ENCODE measurements around the gene CASKIN1. TPM values are rescaled to one million over a fixed set of nuclear protein-coding genes. Genes with fewer than 3 reads are reported as not detected.

CASKIN1 gene
- total RNA-seq, 1 experiment from 2014 or later = 5.9 TPM

DNA sequence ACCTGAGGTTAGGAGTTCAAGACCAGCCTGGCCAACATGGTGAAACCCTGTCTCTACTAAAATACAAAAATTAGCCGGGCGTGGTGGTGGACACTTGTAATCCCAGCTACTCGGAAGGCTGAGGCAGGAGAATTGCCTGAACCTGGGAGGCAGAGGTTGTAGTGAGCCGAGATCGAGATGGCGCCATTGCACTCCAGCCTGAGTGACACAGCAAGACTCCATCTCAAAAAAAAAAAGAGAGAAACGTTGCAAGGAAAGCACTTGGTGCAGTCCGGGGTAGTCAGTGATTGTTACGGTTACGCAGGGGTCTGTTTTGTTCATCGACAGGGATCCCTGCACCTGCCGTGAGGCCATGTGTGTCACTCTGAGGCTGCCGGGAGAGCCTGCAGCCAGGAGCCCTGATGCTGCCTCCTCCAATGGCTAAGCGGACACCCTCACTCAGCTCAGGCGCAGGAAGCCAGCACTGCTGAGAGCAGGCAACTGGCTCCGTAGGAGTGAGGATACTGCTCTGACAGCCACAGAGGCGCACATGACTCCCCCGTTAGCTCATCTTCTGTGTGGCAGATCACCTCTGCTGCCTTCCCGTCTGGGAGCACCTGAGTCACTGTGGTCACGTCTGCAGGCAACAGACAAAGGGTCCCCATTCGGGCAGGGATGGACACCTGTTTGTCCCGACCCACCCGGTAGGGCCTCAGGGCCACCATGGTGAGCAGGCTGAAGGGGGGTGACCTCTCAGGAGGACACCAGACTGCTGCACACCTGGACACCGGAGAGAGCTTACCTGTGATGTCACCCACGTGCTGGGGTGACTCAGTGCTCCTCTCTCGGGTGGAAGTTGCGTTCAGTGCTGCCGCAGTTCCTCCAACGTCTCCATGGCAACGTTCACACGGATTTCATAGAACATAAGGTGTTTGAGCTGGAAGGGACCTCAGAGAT, 53.2 kb downstream of the CASKIN1 start:
- CTCF ChIA-PET = no interaction called here
- DNase-seq (ENCODE audit: low read depth, low spot score) = no peak
- no TSS peak for BruUV-seq (replicated peaks)

More for the DNA sequence above, 53.2 kb downstream of the CASKIN1 start:
- RAD21 ChIA-PET (ENCODE audit: low non-redundant PET in 1 of 2, low total read pairs in 2 of 2, uncharacterized antibody in 2 of 2, unreplicated experiment in 2 of 2) = no interaction called here
- Histone ChIP-seq H3K4me1 (ENCODE audit: control insufficient read depth in 1 of 2, insufficient read depth in 2 of 2, low read length in 2 of 2) (peaks cover 8 to 32% of the 10 kb centered on the region in 2 experiments; a peak in 3 of 4 replicates), H4K20me1 (ENCODE audit: insufficient read depth) (no peaks in the 10 kb centered on the region), H3K4me3 (replicated peaks in 1 of 2; ENCODE audit: low read depth in 1 of 2, low read length in 2 of 2) (no peak overlapping the region), H3K27ac (ENCODE audit: low read depth, low read length) (no peak overlapping the region), H3K9me3 (ENCODE audit: control insufficient read depth in 1 of 2, insufficient read depth in 1 of 2, low read depth in 1 of 2, low read length in 2 of 2) (no peaks in the 10 kb centered on the region), H3K79me2 (ENCODE audit: insufficient read depth, low read length) (no peaks in the 10 kb centered on the region), H3K9ac (ENCODE audit: low read length) (no peak overlapping the region), H3K9me2 (ENCODE audit: insufficient read depth) (no peaks in the 10 kb centered on the region), H3K4me2 (ENCODE audit: low read length) (no peak overlapping the region), H2AFZ (ENCODE audit: low read depth, low read length, poor library complexity, severe bottlenecking) (no peak overlapping the region), H3K36me3 (ENCODE audit: control insufficient read depth in 1 of 2, insufficient read depth in 2 of 2, low read length in 2 of 2) (no peaks in the 10 kb centered on the region), H3K27me3 (ENCODE audit: insufficient read depth, low read length) (no peaks in the 10 kb centered on the region)
- intact Hi-C loops (cut with micrococcal nuclease) = loop anchor here (5.0 kb wide), 2 partner anchors 96 to 141 kb away; partner anchors contain the start of genes NTHL1 and TSC2
- ATAC-seq = no peak
- POLR2A ChIA-PET = no interaction called here
- TF ChIP-seq, protein P1, sequence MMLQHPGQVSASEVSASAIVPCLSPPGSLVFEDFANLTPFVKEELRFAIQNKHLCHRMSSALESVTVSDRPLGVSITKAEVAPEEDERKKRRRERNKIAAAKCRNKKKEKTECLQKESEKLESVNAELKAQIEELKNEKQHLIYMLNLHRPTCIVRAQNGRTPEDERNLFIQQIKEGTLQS (IDR thresholded peaks at IDR 0.05) = no peak
- TF ChIP-seq, protein P2, sequence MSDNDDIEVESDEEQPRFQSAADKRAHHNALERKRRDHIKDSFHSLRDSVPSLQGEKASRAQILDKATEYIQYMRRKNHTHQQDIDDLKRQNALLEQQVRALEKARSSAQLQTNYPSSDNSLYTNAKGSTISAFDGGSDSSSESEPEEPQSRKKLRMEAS (IDR thresholded peaks at IDR 0.05) = no peak
- no peak for TF ChIP-seq POLR2AphosphoS5 (IDR thresholded peaks at IDR 0.05; ENCODE audit: low read depth, low read length)
- TF ChIP-seq RAD21 (IDR thresholded peaks at IDR 0.05; ENCODE audit: low read depth) = no peak
- TF ChIP-seq YY1 (IDR thresholded peaks at IDR 0.05; ENCODE audit: extremely low read depth, insufficient replicate concordance, low read depth, low read length) = no peak
- no peak for TF ChIP-seq EGR1 (IDR thresholded peaks at IDR 0.05; ENCODE audit: low read depth)
- no peak for TF ChIP-seq SP1 (IDR thresholded peaks at IDR 0.05; ENCODE audit: low read depth)
- no peak for TF ChIP-seq ELF1 (IDR thresholded peaks at IDR 0.05; ENCODE audit: borderline replicate concordance, low read depth)
- no peak for TF ChIP-seq TCF7L2 (IDR thresholded peaks at IDR 0.05; ENCODE audit: borderline replicate concordance, extremely low read depth, insufficient read depth, insufficient read length)
- no peak for TF ChIP-seq SIN3A (IDR thresholded peaks at IDR 0.05; ENCODE audit: low read depth)
- no peak for TF ChIP-seq EZH2 (IDR thresholded peaks at IDR 0.05)
- TF ChIP-seq CBX3 (IDR thresholded peaks at IDR 0.05; ENCODE audit: low read depth) = no peak
- TF ChIP-seq, protein P3, sequence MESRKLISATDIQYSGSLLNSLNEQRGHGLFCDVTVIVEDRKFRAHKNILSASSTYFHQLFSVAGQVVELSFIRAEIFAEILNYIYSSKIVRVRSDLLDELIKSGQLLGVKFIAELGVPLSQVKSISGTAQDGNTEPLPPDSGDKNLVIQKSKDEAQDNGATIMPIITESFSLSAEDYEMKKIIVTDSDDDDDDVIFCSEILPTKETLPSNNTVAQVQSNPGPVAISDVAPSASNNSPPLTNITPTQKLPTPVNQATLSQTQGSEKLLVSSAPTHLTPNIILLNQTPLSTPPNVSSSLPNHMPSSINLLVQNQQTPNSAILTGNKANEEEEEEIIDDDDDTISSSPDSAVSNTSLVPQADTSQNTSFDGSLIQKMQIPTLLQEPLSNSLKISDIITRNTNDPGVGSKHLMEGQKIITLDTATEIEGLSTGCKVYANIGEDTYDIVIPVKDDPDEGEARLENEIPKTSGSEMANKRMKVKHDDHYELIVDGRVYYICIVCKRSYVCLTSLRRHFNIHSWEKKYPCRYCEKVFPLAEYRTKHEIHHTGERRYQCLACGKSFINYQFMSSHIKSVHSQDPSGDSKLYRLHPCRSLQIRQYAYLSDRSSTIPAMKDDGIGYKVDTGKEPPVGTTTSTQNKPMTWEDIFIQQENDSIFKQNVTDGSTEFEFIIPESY (IDR thresholded peaks at IDR 0.05; ENCODE audit: extremely low read depth, insufficient replicate concordance, low read length) = no peak
- TF ChIP-seq CEBPB (IDR thresholded peaks at IDR 0.05; ENCODE audit: low read depth) = no peak
- TF ChIP-seq SRF (IDR thresholded peaks at IDR 0.05; ENCODE audit: low read depth) = no peak
- TF ChIP-seq EZH2phosphoT487 (IDR thresholded peaks at IDR 0.05; ENCODE audit: borderline replicate concordance) = no peak
- no peak for TF ChIP-seq ZNF274 (IDR thresholded peaks at IDR 0.05; ENCODE audit: low read depth, low read length)
- no peak for TF ChIP-seq JUND (IDR thresholded peaks at IDR 0.05)
